ENCODE results near the gene EDC3.
"Not testable (repeated sequence)": the region's sequence is repeated elsewhere in the genome, so short reads cannot be mapped to it uniquely, and the experiment has no call there.

Gene EDC3

GRCh38 chr15:74612677-74613076, 83.1 kb downstream of the EDC3 start:
- DNase-seq (ENCODE audit: insufficient read length, low spot score), result no peak
- FAIRE-seq, result no peak

- FAIRE-seq, result no peak
These were observed 84.0 kb downstream of the EDC3 start for GRCh38 chr15:74611834-74612233.

GRCh38 chr15:74611341-74611740, 84.5 kb downstream of the EDC3 start:
- DNase-seq (ENCODE audit: insufficient read length, low spot score), result no peak
- no peak for FAIRE-seq

More at GRCh38 chr15:74611834-74612233, 84.0 kb downstream of the EDC3 start:
- no peak for DNase-seq (ENCODE audit: insufficient read length, low spot score)

GRCh38 chr15:74610302-74610951, 85.4 kb downstream of the EDC3 start:
- no peak for DNase-seq (ENCODE audit: insufficient read length, low spot score)
- no peak for FAIRE-seq

- FAIRE-seq (no peak), DNase-seq (ENCODE audit: insufficient read length, low spot score) (no peak)
These were observed 85.9 kb downstream of the EDC3 start for GRCh38 chr15:74609938-74610301.

DNA sequence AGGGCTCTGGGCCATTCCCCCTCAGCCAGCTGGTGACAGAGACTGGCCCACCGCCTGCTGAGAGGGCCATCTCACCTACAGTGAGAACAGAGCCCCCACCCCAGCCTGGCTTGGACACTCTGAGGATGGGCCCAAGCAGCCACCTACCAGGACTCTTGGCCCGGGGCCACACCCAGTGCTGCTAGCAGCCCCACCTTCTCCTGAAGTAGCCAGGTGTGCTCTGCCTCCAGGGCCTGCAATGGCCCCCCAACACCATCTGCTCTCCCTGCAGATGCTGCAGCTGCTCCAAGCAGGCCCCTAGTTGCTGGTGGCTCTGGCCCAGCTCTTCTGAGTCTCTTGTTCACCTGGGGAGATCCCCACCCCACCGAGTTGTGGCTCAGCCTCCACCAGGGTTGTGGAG, 87.0 kb downstream of the EDC3 start:
- FAIRE-seq (no peak), DNase-seq (ENCODE audit: insufficient read length, low spot score) (no peak)

GRCh38 chr15:74605795-74606150, 90.1 kb downstream of the EDC3 start:
- no peak for FAIRE-seq
- no peak for DNase-seq (ENCODE audit: insufficient read length, low spot score)

DNA sequence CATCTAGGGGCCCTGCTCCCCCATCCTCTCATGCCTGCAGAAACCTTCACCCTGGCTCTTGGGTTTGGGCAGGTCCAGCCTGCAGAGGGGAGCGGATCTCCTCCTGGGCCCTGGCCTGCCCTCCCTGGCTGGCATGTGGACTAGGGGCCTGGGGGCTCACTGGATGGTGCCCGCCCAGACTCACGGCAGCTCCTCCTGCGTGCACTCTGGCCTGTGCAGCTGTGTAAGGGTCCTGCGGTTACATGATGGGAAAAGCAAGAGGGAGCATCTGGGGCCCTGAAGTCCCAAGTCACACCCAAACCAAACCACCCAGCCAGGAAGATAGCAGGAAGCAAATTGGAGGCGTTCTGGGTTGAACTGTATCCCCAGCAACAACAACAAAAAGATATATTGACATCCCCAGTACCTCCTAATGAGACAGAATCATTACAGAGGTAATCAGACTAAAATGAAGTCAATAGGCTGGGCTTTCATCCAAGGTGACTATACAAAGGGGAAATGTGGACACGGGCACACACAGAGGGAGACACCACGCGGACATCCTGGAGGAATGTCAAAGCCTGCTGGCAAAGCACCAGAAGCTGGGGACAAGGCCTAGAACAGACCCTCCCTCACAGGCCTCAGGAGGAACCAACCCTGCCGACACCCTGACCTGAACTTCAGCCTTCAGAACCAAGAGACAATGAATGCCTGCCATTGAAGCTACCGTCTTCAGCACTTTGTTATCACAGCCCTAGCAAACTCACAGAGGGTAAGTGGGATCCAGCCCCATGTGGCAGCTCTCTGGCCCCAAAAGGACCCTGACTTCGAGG, 90.6 kb downstream of the EDC3 start:
- FAIRE-seq, result no peak

GRCh38 chr15:74603789-74604705, 91.8 kb downstream of the EDC3 start:
- DNase-seq (ENCODE audit: insufficient read length, low spot score), result no peak

More for the DNA sequence above, 90.6 kb downstream of the EDC3 start:
- DNase-seq (ENCODE audit: insufficient read length, low spot score), result no peak

DNA sequence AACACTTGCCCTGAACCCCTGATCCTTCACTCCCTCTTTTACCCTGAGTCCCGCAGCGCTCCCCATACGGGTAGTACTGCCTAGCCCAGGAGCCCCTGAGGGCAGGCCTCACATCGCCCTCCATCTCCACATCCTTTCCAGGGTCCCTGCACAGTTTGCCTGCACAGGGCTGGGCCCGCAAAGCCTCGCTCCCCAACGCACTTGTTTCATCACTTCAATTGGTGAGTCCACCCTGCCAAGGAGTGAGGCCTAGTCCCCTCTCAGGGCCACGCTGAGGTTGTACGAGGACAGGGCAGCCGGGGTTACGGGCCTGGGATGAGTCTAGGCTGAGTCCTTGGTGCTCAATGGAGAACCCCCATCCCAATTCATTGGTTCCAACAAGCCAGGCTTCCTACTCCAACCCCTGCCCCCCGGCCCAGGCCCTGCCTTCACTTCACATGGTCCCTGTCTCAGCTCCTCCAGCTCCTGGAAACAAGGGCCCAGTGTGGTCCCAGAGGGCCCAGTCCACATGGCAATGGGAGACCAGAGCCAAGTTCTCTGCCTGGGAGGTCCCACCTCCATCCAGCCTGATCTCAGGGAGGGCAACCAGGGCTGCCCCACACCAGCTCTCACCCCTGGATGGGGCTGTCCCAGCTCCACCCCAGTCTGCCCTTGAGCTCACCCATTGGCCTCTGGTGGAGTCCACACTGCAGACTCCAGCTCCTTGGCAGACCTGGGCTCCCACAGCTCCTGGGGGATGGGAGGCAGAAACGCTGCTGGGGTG, 92.6 kb downstream of the EDC3 start:
- DNase-seq (ENCODE audit: insufficient read length, low spot score), result no peak
- FAIRE-seq, result no peak

More at GRCh38 chr15:74603789-74604705, 91.8 kb downstream of the EDC3 start:
- FAIRE-seq, result no peak

DNA sequence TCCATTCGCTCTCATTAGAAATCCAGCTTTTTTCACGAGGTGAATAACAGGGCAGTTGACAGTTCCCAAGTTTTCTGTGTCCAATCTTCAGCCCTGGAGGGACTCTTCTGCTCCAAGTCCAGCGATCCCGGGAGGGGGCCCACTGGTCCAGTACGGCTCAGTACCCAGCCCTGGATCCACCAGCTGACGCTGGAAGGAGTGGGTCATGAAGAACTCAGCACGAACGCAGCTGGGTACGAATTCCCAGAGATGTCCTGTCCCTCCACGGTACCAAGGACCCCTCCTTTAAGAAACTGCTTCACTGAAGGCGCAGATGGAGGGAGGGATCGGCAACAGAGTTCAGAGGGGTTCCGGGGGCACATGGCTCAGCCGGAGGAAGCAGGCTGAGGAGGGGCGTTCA, 96.7 kb downstream of the EDC3 start:
- DNase-seq (ENCODE audit: insufficient read length, low spot score), result no peak
- FAIRE-seq, result no peak

- DNase-seq (ENCODE audit: insufficient read length, low spot score), result peak; percentile 61
- FAIRE-seq, result no peak
These were observed 97.5 kb downstream of the EDC3 start for GRCh38 chr15:74598126-74598842.

DNA sequence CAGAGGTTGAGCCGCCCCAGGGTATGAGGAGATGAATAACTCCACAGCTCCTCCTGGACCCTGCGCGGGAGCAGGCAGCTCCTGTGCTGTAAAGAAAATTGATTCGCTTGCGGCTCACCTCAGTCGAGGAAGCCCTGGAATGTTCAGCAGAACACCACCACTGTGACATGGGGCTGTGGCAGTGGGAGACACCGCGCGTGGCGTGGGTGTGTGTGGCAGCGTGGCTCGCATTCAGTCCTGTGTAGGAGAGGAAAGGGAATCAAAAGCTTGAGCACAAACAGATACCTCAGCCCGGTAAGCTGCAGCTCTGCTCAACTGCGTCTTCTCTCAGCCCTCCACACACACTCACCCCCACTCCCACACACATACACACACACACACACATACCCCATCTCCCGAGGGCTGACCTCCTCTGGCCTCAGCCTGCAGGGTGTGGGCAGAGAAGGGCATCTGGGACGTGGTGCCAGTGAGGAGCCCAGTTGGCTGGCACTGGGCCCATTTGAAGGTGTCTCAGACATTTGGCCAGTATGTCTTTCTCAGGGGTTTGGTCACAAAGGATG, 98.6 kb downstream of the EDC3 start:
- not testable (repeated sequence) for DNase-seq (ENCODE audit: insufficient read length, low spot score); FAIRE-seq

GRCh38 chr15:74596736-74597135, 99.1 kb downstream of the EDC3 start:
- not testable (repeated sequence) for FAIRE-seq; DNase-seq (ENCODE audit: insufficient read length, low spot score)

GRCh38 chr15:74595271-74595670, 100.6 kb downstream of the EDC3 start:
- FAIRE-seq (no peak), DNase-seq (ENCODE audit: insufficient read length, low spot score) (no peak)

GRCh38 chr15:74594455-74594854, 101.4 kb downstream of the EDC3 start:
- no peak for DNase-seq (ENCODE audit: insufficient read length, low spot score)
- no peak for FAIRE-seq

DNA sequence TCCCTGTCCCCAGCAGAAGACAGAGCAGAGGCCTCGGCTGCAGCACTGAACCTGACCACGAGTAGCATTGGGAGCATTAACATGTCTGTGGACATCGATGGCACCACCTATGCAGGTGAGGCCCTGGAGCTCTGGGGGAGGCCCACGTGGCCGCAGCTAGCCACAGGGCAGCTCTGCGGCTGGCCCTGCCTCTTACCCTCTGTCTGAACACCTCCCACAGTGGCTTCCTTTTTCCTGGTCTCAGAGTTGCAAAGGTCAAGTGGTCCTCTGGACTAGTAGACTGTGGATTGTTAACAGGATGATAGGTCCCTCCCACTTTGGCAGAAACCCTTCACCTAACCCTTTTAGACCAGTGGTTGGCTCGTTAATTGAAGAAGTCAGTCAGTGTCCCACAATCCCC, 102.7 kb downstream of the EDC3 start:
- FAIRE-seq, result no peak
- no peak for DNase-seq (ENCODE audit: insufficient read length, low spot score)

DNA sequence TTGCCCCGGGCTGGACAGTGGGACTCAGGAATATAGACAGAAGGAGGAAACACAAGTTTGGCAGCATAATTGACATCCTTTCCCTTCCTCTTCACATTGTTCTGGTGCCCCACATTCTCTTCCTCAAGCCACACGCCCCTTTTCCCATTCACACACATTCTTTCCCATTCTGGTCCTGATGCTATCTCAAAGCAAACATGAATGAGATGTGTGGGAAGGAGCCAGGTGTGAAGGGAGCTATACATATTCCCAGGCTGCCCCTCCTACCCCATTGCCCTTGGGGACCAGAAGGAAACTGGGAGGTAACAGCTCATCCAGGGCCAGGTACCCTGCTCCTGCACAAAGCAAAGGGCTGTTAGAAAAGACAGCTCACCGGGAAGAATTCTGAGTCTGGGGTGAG, 103.6 kb downstream of the EDC3 start:
- DNase-seq (ENCODE audit: insufficient read length, low spot score), result no peak
- FAIRE-seq, result no peak

GRCh38 chr15:74589826-74590225, 106.0 kb downstream of the EDC3 start:
- FAIRE-seq (no peak), DNase-seq (ENCODE audit: insufficient read length, low spot score) (no peak)

DNA sequence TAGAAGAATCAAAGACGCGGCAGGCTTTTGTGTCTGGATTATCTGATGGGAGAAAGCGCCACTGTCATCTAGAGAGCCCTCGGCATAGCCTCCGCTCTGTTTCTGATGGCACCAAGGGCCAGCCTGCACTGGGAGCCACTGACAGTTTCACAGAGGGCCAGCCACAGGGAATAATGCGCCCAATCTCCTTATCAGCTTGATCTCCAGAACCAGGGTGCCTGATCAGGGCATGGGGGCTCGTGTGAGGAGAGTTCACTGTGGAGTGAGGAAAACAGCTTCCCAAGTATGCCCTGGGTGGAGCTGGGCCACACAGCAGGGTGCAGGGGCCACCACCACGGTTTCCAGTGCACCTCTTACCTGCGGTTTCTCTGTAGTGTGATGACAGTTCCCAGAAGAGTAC, 110.0 kb downstream of the EDC3 start:
- FAIRE-seq (no peak), DNase-seq (ENCODE audit: insufficient read length, low spot score) (no peak)
